ENCODE measurements around the gene CGB5.

The CGB5 gene

DNA sequence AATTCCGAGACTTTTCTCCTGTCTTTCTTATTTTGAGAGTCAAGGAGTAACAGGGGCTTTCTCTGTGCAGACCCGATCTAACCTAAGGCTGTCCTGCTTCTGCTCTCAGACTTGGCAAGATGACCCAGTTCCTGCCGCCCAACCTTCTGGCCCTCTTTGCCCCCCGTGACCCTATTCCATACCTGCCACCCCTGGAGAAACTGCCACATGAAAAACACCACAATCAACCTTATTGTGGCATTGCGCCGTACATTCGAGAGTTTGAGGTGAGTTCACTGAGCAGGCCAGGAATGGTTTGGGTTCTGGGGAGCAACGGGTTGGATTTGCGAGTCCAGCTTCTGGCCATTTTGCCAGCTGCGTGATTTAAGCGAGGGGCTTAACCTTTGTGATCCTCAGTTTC lies 42.6 kb downstream of the CGB5 start:
- DNase-seq (ENCODE audit: low spot score) = no peak

DNA sequence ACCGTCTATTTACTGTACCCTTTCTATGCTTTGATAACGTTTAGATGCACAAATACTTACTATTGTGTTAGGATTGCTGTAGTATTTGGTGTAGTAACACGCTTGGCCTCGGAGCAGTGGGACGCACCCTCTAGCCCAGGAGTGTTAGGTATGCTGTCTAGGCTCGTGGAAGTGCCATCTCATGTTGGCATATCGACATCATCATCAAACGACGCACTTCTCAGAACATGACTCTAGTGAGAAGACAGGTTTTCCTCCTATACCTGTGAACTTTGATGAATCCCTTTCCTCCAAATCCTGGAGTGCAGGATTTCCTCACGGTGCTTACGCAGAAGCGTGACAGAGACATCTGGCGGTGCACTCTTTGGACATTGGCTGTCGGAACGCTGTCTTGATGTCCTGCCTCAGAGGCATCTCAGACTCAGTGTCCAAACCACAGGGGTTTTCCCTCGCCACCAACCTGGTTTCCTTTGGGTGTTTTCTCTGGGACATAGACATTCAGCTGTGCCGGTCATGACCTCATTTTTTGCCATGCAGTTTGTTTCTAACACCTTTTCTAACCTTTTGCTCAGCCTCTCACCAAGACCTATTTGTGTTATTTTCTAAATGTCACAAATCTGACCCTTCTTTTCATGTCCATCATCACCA lies 47.9 kb downstream of the CGB5 start:
- no peak for DNase-seq (ENCODE audit: low spot score)

DNA sequence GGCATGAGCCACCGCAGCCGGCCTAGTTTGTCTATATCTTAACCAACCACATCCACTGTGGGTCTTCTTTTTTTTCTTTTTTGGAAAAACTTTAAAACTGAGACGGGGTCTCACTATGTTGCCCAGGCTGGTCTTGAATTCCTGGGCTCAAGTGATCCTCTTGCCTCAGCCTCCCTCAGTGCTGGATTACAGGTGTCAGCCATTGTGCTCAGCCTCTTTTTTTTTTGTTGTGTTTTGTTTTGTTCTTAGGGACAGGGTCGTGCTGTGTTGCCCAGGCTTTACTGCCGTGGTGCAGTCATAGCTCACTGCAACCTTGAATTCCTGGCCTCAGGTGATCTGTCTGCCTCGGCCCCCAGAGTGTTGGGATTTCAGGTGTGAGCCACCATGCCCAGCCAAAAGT lies 49.0 kb downstream of the CGB5 start:
- DNase-seq (ENCODE audit: low spot score) = no peak

Data from globus pallidus (tissue), 1 donor.